Measurements from ENCODE around the gene SCRT2. TPM values are rescaled to one million over a fixed set of nuclear protein-coding genes. Genes with fewer than 3 reads are reported as not detected.

SCRT2 gene
- total RNA-seq, 1 experiment from 2014 or later = not detected

DNA sequence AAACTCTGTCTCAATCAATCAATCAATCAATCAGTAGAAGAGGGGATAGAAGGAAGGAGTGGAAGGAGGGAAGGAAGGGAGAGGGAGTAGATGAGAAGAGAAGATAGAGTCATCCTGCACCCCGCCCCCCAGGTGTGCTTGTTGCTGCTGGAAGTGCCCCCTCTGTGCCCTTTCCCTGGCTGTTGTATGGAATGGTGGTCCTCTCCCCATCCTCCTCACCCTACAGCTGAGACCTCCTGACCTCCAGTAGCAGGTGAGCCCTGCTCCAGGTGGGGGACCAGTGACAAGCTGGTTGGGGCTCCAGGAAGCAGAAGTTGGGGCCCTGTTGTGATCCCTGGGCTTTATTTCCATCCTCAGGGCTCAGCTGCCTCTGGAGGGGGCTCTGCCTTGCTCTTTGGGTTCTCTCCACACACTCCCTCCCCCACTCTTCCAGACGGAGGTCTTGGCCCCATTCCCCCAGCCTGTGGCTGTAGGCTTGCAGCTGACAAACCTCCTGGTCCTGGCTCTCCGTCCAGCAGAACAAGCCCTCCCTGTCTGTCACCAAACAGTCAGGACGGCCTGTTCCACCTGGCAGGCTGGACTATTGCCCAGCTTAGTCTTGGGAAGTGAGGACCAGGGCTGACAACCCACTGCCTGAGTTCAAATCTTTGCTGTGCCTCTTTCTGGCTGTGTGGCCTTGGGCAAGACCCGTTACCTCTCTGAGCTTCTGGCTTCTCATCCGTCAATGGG is 26.0 kb upstream of the SCRT2 start:
- no peak for DNase-seq
- no peak overlapping the region for H4K8ac ChIP-seq (replicated peaks; ENCODE audit: insufficient read length, low read depth, low read length)
- TF ChIP-seq, protein P1, sequence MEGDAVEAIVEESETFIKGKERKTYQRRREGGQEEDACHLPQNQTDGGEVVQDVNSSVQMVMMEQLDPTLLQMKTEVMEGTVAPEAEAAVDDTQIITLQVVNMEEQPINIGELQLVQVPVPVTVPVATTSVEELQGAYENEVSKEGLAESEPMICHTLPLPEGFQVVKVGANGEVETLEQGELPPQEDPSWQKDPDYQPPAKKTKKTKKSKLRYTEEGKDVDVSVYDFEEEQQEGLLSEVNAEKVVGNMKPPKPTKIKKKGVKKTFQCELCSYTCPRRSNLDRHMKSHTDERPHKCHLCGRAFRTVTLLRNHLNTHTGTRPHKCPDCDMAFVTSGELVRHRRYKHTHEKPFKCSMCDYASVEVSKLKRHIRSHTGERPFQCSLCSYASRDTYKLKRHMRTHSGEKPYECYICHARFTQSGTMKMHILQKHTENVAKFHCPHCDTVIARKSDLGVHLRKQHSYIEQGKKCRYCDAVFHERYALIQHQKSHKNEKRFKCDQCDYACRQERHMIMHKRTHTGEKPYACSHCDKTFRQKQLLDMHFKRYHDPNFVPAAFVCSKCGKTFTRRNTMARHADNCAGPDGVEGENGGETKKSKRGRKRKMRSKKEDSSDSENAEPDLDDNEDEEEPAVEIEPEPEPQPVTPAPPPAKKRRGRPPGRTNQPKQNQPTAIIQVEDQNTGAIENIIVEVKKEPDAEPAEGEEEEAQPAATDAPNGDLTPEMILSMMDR (conservative IDR thresholded peaks at IDR 0.05) = no peak
- H3K14ac ChIP-seq (ENCODE audit: insufficient read depth, low read length) = no peak overlapping the region
- no peaks in the 10 kb centered on the region for H3K9me3 Mint-ChIP-seq
- no peaks in the 10 kb centered on the region for H3K27me3 ChIP-seq (ENCODE audit: insufficient read depth, low read length)
- no peak overlapping the region for H4K91ac ChIP-seq (ENCODE audit: insufficient read length, low read depth, low read length)
- no peaks in the 10 kb centered on the region for H3K79me2 ChIP-seq (ENCODE audit: insufficient read depth, low read length)
- H3K23ac ChIP-seq (ENCODE audit: insufficient read length, low read depth, low read length) = no peak overlapping the region
- H4K20me1 ChIP-seq (ENCODE audit: control insufficient read depth, insufficient read depth, insufficient read length) = no peaks in the 10 kb centered on the region
- H3K9ac ChIP-seq (ENCODE audit: extremely low read depth, insufficient read length, low read length) = no peak overlapping the region
- no peak overlapping the region for H3K18ac ChIP-seq (ENCODE audit: insufficient read length, low read depth, low read length)
- H2BK120ac ChIP-seq (ENCODE audit: low read depth, low read length, poor library complexity, severe bottlenecking) = no peak overlapping the region
- H3K27ac ChIP-seq (ENCODE audit: insufficient read length, low read depth, low read length) = no peak overlapping the region
- no peak overlapping the region for H3K4me3 Mint-ChIP-seq
- no peaks in the 10 kb centered on the region for H3K79me1 ChIP-seq (ENCODE audit: insufficient read depth, low read depth, low read length, poor library complexity, severe bottlenecking)
- H2BK20ac ChIP-seq (ENCODE audit: low read depth, low read length, poor library complexity, severe bottlenecking) = no peak overlapping the region
- H3K4me1 ChIP-seq (ENCODE audit: insufficient read depth, low read length) = peaks cover 8% of the 10 kb centered on the region; the same call in 1 of the 2 replicates
- no peak overlapping the region for H3T11ph ChIP-seq (ENCODE audit: low read length)
- no CpG with 5 or more reads among the region's 6 CpGs for WGBS (ENCODE audit: extremely low coverage, insufficient read length, low lambda C conversion rate)
- H2AK5ac ChIP-seq (ENCODE audit: insufficient read length, low read length) = no peak overlapping the region
- no peak overlapping the region for H2AFZ ChIP-seq (ENCODE audit: low read length)
- no peak overlapping the region for H2BK5ac ChIP-seq (ENCODE audit: insufficient read length, low read length)
- H3K4ac ChIP-seq (ENCODE audit: low read depth, low read length) = no peak overlapping the region
- no peak overlapping the region for H4K5ac ChIP-seq (ENCODE audit: insufficient read length, low read depth, low read length)
- H3K56ac ChIP-seq (ENCODE audit: insufficient read length, low read depth, low read length) = no peak overlapping the region
- peak overlapping the region in 1 of 3 experiments; percentile 93; a peak in 2 of 7 replicates for H3K27ac Mint-ChIP-seq
- no peaks in the 10 kb centered on the region for H3K36me3 Mint-ChIP-seq (ENCODE audit: insufficient read depth in 1 of 3, low read depth in 3 of 3)
- H3K9me3 ChIP-seq (ENCODE audit: control insufficient read depth, low read depth, low read length) = no peaks in the 10 kb centered on the region
- no peaks in the 10 kb centered on the region for H3K23me2 ChIP-seq (ENCODE audit: insufficient read length, low read depth, low read length, poor library complexity, severe bottlenecking)
- H3K4me2 ChIP-seq (ENCODE audit: insufficient read depth, insufficient read length, low read length) = no peak overlapping the region
- no peak overlapping the region for H2BK12ac ChIP-seq (ENCODE audit: insufficient read length, low read depth, low read length)
- peaks cover 16 to 35% of the 10 kb centered on the region in 2 experiments for H3K4me1 Mint-ChIP-seq
- H2BK15ac ChIP-seq (ENCODE audit: low read depth, low read length) = no peak overlapping the region
- peaks cover 8% of the 10 kb centered on the region for H3K27me3 Mint-ChIP-seq (ENCODE audit: low read depth)

Measured in H9 (cell line).